ENCODE results near the gene NFIC.

Gene NFIC

GRCh38 chr19:3455393-3455955 is 89.1 kb downstream of the NFIC start:
- no peak for DNase-seq

GRCh38 chr19:3455960-3456601 is 89.7 kb downstream of the NFIC start:
- DNase-seq: no peak

GRCh38 chr19:3456925-3457527 is 90.6 kb downstream of the NFIC start:
- DNase-seq: no peak

- no peak for DNase-seq
These were observed 91.3 kb downstream of the NFIC start for GRCh38 chr19:3457528-3458228.

- no peak for DNase-seq
These were observed 92.1 kb downstream of the NFIC start for GRCh38 chr19:3458229-3459088.

DNA sequence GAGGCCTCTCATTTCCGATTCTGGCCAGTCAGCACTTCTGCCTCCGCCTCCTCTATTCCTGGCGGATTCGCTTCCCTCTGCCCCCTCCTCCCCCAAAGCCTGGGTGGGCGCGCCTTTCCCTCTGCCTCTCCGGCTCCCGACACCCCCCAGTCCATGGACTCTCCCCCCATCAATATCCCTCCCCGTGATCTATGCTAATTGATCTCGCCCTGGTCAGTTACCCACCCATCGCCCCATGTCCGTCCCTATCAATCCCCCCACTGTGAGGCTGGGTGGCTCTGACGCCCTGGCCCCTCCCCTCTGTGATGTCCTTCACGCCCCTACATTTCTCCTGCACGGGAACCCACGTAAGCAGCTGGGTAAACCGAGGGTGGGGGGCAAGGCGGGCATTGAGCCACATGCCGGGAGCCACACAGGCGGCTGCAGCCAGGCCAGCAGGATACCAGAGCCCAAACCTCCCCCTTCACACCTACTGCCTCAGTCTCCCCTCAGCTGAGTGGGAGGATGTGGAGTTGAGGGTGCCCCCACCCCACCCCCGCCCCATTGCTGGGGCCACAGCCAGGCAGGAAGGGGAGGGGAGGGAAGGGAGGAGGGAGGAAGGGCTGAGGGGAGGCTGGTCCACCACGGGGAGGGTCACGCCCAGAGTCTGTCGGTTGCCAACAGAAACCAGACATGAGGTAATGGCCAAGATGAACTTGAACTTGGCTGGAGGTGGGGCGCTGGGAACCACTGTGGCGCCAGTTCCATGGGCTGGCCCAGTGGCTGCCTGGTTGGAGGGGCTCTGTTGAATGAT is 92.9 kb downstream of the NFIC start:
- no peak for DNase-seq

DNA sequence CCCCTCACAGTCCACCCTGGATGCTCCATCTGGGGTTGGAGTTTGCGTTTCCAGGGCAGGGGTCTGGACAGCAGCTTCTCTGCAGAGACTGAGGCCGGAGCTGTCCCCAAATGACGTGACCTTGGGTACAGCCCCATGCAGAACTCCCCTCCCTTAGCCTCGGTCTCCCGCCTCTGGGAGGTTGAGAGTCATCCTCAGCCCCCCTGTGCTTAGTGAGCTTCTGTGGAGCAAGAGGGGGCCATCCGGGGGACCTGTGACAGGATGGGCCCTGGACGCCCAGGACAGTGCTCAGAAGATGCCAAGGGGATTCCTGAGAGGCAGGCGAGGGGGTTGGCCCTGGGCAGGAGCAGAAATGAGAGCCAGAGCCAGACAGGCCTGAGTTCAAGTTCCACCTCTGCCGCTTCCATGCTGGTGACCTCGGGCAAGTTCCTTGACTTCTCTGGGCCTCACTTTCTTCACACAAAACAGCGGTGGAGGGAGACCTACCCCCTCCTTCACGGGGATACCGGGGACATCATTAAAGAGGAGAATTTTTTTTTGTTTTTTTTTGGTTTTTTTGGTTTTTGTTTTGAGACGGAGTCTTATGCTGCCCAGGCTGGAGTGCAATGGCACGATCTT is 93.7 kb downstream of the NFIC start:
- DNase-seq: no peak

DNA sequence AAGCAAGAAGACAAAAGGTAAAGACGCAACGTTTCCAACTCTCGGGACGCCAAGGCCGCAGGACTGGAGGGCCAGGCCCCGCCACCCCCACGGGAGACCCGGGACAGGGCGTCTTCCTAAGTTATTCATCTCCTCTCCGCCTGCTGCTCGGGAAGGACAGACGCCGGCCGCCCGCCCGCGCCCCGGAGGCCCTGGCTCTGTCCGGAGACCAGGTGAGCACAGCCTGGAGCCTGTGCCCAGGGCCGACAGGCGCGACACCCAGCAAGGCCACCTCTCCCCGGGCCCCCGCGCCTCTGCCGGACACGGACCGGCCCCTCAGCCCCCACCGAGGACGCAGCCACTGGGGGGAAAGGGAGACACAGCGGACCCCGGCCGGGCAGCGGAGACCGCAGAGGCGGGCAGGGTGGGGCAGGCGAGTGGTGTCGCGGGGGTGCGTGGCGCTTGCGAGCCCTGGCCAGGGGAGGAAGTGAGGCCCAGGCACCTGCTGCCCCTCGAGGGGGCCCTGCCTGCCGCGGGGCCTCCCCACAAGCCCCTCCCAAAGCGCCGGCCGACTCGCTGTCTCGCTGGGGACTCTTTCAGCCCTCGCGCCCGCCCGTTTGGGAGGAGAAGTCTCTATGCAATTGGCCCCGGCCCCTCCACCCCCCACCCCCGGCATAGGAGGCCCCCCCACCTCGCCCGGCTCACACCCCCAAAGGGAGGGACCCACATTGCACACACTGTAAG is 96.8 kb downstream of the NFIC start:
- no peak for DNase-seq

DNA sequence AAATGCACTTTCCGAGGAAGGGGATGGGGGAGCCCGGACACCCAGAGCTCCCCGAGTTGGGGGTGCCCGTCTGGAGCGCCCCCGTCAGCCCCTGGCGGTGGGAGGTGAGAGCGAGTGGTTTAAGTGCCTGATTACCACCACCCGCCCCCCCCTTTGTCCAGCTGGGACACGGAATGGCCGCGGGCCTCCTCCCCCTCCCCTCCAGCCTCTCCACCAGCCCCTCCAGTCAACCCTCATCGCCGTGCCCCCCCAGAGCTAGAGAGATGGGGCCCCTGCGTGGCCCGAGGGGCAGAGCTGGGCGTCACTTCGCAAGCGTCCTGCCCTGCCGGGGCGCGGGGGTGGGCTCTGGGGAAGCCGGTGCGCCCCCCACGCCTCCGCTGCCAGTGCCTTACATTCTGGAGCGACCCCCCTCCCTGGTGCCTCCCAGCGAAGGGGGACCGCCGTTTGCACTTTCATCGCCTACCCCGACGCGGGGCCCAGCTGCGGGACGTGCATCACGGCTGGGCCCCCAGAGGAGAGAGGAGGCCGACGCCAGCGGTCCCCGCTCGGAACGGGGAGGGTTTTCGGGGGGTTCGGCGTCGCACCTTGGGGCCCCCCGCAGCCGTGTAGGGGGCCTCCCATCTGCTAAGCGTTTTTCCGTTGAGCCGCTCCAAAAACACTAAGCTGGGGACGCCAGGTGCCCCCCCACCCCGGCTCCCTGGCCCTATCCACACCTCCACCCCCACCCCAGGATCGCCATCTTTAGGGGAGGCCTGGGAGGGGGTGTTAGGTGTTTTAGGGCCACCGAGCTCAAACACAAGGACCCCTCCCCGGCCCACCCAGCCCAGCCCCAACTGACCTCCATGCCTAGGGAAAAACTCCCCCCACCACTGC is 97.6 kb downstream of the NFIC start:
- DNase-seq: no peak

DNA sequence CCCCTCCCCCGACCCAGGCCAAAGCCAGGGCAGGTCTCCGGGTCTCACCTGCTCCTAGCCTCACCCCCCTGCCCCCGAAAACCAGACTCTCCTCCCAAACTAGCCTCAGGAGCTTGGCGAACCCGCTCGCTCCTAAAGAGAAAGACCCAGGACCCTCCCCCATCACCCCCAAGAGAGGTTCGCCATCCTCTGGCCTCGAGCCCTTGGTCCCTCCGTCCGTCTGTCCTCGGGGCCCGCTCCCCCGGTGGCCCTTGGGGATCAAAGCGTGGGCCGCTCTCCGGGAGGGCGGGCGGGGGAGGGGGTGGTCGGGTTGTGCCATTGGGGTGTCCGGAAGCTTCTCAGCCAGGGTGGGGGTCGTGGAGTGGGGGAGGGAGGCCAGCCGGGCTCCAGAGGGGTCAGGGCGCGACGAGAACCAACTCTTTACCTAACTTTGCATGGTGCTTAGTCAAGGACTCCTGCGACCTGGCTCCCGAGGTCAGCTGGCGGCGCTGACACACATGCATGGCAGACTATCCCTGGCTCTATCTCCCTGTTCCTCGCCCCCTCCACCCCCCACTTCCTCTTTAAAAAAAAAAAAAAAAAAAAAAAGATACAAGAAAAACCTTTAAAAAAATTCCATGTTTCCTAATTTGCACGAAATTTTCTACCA is 98.3 kb downstream of the NFIC start:
- DNase-seq: no peak

GRCh38 chr19:3465552-3465951 is 99.2 kb downstream of the NFIC start:
- DNase-seq: no peak

DNA sequence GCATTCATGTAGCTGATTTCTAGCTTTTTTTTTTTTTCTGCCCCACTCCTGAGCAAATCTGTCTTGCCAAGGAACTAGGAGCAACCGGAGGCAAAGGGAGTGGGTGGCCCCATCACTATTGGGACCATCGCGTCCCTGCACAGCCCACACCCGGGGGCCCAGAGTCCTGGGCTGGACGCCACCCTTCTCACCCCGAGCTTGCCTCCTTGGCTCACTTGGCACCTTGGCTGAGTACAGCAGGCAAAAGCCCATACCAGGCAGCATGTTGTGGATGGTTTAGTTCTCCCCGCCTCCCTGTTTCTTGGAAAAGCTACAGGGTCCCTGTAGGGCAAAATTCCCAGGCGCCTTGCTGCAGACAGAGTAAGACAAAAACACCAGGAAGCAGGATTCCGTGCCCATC is 100.3 kb downstream of the NFIC start:
- no peak for DNase-seq

GRCh38 chr19:3467437-3468198 is 101.2 kb downstream of the NFIC start:
- no peak for DNase-seq

DNA sequence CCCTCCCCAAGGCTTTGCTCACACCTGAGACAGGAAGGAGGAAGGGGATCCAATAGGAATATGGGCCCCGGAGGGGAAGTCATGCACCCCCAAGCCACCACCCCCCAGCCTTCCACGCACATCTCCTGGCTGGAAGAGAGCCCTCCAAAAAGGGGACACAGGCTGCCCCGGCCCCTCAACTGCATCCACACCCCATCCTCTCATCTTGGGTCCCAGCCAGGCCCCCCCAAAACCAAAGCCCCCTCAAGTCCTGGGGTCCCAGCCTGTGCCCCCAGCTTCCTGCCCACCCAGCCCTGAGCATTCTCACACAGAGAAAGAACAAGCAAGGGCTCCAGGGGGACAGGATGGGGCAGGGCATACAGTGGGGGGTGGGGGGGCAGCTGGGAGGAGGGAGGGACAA is 101.8 kb downstream of the NFIC start:
- no peak for DNase-seq

DNA sequence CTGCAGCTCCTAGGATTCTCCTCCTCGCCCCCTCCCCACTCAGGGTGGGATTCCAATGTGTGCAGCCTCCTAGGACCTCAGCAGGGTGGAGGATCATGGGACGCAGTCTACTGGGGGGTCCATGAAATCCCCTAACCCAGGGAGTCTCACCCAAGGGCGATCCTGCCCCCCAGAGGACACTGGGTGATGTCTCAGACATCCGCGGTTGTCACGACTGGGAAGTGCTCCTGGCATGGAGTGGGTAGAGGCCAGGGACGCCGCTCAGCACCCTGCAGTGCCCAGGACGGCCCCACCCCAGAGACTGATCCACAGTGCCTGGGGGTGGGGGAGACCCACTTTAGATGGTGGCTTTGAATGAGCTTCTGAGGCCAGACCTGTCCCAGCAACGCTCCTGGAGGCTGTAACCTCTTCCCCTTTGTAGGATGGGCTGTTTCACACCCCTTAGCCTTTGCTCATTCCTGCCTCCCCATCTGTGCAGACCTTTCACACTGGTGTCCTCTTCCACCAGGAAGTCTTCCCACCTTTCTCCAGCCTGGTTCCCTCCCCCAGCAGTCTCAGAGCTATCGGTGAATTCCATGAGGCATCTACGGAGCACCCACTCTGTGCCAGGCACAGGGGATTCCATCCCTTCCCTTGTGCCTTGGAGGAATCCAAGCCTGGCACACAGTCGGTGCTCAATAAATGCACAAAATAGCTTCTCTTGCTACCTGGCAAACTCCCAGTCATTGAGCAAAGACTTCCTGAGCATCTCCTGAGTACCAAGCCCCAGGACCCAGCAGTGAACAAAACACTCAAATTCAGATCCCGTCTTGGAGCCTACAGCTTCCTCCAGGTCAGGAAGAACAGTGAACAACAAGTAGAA is 103.5 kb downstream of the NFIC start:
- no peak for DNase-seq

GRCh38 chr19:3470500-3471128 is 104.2 kb downstream of the NFIC start:
- no peak for DNase-seq

Measured in cortex of kidney (tissue), 1 donor.